Nephron progenitor cell (in vitro differentiated cells): ENCODE data around the gene MOSPD3.
"Not testable (repeated sequence)": the region's sequence is repeated elsewhere in the genome, so short reads cannot be mapped to it uniquely, and the experiment has no call there.

Experiments
- DNase-seq: peaks from one replicate; pipeline ENCODE4 v3.0.0; 2021
- H3K27ac Mint-ChIP-seq: 2 replicates; pipeline ENCODE4 v1.8.0; 2021; ENCODE audit warnings: mild to moderate bottlenecking, moderate library complexity, mixed read lengths
- H3K27me3 Mint-ChIP-seq: 2 replicates; pipeline ENCODE4 v1.8.0; 2021; ENCODE audit warnings: mild to moderate bottlenecking, low read depth, mixed read lengths; ENCODE audit not compliant: poor library complexity
- H3K36me3 Mint-ChIP-seq: 2 replicates; pipeline ENCODE4 v1.8.0; 2021; ENCODE audit warnings: low read depth, mixed read lengths
- H3K4me1 Mint-ChIP-seq: 2 replicates; pipeline ENCODE4 v1.8.0; 2021; ENCODE audit warnings: mixed read lengths
- H3K4me3 Mint-ChIP-seq: 2 replicates; pipeline ENCODE4 v1.8.0; 2021; ENCODE audit warnings: mild to moderate bottlenecking, moderate library complexity, mixed read lengths
- H3K9me3 Mint-ChIP-seq: 2 replicates; pipeline ENCODE4 v1.8.0; 2021; ENCODE audit warnings: mild to moderate bottlenecking, moderate library complexity, mixed read lengths
- TF ChIP-seq, protein P1 (sequence below): fragments of 200-600 bp; sonication (generic); IDR thresholded peaks from 2 replicates; pipeline ENCODE4 v1.5.0; 2021; ENCODE audit warnings: antibody characterized with exemption

MOSPD3 gene

DNA sequence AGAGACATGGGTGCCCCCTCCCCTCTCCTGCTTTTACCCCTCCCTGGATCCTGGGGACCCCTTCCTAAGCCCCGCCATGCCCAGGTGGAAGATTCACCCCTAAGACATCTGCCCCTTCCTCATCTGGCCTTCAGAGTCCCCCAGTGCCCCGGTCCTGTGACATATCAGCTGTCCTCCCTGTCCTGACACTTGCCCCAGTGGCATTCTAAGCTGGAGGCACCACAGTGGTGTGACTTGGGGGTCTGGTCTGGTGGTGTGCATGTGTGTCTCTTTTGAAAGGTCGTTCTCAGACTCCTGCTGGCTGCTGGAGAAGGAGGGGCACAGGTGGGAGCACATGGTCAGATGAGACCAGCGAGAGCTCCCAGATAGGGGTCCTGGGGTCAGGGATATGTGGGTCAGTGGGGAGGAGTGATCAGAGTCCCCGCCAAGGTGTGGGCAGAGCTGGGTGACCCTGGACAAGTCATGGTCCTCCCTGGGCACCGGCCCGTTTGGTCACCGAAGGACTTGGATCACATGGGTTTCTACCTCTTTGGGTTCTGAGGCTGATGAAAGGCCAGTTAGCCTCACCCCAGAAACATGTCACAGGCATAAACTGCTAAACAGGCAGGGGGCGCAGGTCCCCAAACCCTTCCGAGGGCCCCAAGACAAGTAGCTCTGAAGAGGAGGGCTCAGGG lies 29.7 kb downstream of the MOSPD3 start:
- Mint-ChIP-seq H3K4me3 (no peak overlapping the region), H3K4me1 (peaks cover 30% of the 10 kb centered on the region), H3K27me3 (peaks cover 29% of the 10 kb centered on the region), H3K9me3 (no peaks in the 10 kb centered on the region), H3K27ac (no peak overlapping the region), H3K36me3 (no peaks in the 10 kb centered on the region)
- no peak for DNase-seq
- TF ChIP-seq, protein P1, sequence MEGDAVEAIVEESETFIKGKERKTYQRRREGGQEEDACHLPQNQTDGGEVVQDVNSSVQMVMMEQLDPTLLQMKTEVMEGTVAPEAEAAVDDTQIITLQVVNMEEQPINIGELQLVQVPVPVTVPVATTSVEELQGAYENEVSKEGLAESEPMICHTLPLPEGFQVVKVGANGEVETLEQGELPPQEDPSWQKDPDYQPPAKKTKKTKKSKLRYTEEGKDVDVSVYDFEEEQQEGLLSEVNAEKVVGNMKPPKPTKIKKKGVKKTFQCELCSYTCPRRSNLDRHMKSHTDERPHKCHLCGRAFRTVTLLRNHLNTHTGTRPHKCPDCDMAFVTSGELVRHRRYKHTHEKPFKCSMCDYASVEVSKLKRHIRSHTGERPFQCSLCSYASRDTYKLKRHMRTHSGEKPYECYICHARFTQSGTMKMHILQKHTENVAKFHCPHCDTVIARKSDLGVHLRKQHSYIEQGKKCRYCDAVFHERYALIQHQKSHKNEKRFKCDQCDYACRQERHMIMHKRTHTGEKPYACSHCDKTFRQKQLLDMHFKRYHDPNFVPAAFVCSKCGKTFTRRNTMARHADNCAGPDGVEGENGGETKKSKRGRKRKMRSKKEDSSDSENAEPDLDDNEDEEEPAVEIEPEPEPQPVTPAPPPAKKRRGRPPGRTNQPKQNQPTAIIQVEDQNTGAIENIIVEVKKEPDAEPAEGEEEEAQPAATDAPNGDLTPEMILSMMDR = no peak

DNA sequence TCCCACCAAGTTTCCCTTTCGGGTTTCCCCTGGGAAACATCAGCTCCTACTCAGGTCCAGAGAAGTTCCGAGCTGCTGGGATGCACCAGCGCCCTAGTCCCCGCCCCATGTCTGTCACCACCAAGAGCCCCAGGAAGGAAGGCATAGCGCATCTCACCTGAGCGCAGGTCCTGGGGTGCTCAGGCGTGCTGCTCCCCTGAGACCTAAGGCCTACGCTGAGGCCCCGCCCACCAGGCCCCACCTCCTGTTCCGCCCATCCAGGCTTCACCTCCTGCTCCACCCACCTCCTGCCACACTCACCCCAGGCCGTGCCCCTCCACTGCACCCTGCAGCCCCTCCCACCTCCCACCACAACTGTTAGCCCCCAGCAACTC lies 30.2 kb downstream of the MOSPD3 start:
- Mint-ChIP-seq H3K27ac (no peak overlapping the region), H3K27me3 (peaks cover 30% of the 10 kb centered on the region), H3K9me3 (no peaks in the 10 kb centered on the region), H3K4me3 (no peak overlapping the region), H3K36me3 (no peaks in the 10 kb centered on the region), H3K4me1 (peaks cover 32% of the 10 kb centered on the region)
- TF ChIP-seq, protein P1 = no peak
- DNase-seq = peak; percentile 27

DNA sequence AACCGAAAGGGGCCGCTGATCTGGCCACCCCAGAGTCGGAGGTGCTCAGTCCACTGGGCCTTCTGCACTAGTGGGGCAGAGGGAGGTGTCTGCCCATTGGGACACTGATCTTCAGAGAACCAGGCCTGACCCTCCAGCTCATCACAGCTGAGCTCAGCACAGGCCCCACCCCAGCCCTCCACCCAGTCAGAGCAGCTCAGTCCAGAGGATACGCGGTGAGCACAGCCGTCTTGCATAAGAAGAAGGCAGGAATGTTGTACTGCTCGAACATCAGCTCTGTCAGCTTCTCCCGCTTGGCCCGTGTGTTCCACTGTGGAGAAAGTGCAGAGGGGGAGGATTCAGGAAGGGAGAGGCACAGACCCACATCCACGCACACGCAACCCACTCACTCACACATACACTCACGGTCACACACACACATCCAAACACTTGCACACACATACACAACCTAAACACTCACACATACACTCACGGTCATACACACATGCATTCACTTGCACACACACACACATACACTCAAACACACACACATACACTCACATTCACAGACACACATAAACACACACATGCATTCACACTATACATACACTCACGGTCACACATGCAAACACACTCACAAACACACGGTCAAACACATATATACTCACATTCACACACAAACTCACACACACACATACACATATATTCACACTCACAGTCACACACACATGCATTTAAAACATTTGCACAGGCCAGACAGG lies 37.7 kb downstream of the MOSPD3 start:
- Mint-ChIP-seq H3K27me3 (peaks cover 49% of the 10 kb centered on the region), H3K4me3 (no peak overlapping the region), H3K9me3 (peaks cover 12% of the 10 kb centered on the region), H3K27ac (no peak overlapping the region), H3K4me1 (peaks cover 10% of the 10 kb centered on the region), H3K36me3 (no peaks in the 10 kb centered on the region)
- DNase-seq = no peak
- TF ChIP-seq, protein P1 = no peak

DNA sequence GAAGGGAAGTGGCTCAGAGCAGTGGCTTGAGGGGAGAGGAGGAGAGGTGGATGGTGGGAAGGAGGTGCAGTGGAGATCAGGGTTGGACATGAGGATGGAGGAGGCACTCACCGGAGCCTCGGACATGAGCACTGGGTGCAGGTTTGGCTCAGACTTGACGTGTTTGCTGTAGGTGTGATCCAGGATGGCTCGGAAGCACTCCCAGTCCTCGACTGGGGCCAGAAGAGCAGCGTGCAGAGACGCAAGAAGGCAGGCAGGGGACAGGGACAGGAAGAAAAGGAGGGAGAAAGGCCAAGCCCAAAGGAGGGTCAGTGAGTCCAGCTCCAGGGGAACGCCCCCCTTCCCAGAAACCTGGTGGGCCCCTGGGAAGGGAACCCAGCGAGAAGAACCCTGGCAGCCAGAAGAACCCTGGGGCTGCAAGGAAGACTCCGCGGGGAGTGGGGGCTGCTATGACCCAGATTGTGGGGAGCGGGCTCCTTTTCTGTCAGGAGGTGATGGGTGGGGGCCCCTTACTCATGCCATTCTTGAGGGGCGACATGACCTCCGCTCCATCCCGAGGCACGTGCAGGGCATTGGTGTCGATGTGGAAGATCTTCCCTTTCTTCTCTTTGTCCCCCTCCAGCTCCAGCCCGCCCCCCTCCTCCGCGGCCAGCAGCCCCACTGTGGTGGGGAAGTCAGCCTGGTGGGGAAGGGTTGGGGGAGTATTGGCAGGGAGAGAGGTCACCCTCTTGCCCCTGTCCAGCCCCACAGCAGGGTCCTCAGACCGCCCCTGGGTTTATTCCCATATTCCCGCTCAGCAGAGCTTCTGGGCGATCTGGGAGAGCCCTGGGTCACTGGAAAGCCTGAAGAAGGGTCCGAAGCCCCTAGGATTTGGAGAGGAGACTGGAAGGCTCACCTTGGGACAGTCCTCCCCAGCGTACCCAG lies 42.8 kb downstream of the MOSPD3 start:
- no peaks in the 10 kb centered on the region for H3K4me1 Mint-ChIP-seq
- no peak overlapping the region for H3K4me3 Mint-ChIP-seq
- H3K36me3 Mint-ChIP-seq = no peaks in the 10 kb centered on the region
- DNase-seq = no peak
- peaks cover 16% of the 10 kb centered on the region for H3K9me3 Mint-ChIP-seq
- TF ChIP-seq, protein P1 = no peak
- peaks cover 80% of the 10 kb centered on the region for H3K27me3 Mint-ChIP-seq
- no peak overlapping the region for H3K27ac Mint-ChIP-seq

DNA sequence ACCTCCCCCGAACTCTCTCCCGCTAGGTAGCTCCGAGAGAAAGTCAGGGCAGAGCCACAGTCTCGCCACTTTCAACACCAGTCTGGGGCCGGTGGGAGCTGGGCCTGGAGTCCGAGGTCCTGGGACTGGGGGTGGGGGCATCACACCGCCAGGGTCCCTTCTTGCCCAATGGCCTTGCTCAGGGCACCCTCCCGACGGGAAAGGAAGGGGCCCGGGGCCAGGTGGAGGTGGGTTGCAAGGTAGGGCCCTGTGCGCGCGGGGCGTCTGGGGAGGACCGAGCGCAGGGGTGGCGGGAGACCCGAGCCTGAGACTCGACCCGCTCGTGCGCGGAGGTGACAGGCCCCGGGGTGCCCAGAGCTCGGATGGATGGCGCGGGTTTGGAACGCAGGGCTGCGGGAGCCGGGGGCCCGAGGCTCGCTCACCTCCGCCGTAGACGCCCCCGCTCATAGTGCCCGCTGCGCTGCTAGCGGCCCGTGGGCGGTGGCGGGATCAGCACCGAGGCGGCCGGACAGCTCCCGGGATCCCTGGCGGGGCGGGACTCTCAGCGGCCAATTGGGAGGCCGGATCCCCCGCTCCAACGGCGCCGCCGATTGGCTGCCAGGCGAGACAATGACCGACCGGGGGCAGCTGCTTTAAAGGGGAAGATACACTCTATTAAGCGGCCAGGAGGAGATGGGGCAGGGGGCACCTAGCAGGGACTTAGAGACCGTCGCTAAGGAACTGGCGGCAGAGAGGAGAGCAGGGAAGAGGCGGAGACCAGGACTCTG lies 43.8 kb downstream of the MOSPD3 start, which contains the start of gene ACTL6B:
Gene ACTL6B, minus strand, starts transcription at position 541 of the 767 bp plus-strand sequence. Its CDS starts 94 bp downstream, at position 447.
- Mint-ChIP-seq H3K9me3 (peaks cover 11% of the 10 kb centered on the region), H3K4me3 (no peak within 1 kb of the TSS), H3K27me3 (peaks cover 89% of the 10 kb centered on the region), H3K4me1 (no peaks in the 10 kb centered on the region), H3K27ac (no peak within 1 kb of the TSS), H3K36me3 (no peaks in the 10 kb centered on the region)
- TF ChIP-seq, protein P1 = no peak
- DNase-seq = peak; percentile 93

DNA sequence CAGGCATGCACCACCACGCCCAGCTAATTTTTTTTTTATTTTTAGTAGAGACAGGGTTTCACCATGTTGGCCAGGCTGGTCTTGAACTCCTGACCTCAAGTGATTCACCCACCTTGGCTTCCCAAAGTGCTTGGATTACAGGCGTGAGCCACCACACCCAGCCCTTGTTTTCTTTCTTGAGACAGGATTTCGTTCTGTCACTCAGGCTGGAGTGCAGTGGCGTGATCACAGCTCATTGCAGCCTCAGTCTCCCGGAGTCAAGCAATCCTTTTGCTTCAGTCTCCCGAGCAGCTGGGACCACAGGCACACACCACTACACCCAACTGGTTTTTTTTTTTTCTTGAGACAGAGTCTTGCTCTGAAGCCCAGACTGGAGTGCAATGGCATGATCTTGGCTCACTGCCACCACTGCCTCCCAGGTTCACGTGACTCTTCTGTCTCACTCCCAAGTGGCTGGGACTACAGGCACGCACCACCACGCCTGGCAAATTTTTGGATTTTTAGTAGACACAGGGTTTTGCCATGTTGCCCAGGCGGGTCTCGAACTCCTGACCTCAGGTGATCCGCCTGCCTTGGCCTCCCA lies 49.9 kb downstream of the MOSPD3 start:
- H3K27ac Mint-ChIP-seq, H3K36me3 Mint-ChIP-seq, H3K4me3 Mint-ChIP-seq, H3K4me1 Mint-ChIP-seq, DNase-seq, H3K9me3 Mint-ChIP-seq: not testable (repeated sequence)
- H3K27me3 Mint-ChIP-seq = peaks cover 57% of the 10 kb centered on the region
